BJ (cell line): ENCODE measurements around the gene EPS15. TPM values are rescaled to one million over a fixed set of nuclear protein-coding genes. Genes with fewer than 3 reads are reported as not detected.

Experiments
- CTCF ChIA-PET: fragments of 350-600 bp; formaldehyde crosslinking; extraction: SDS; loops from one replicate; lab custom pipeline; 2021; ENCODE audit warnings: antibody characterized with exemption, inconsistent platforms; lab: Yijun Ruan, JAX
- POLR2A ChIA-PET: fragments of 300-600 bp; sonication (Branson Sonifier 250); formaldehyde crosslinking; extraction: SDS; loops from one replicate; lab custom pipeline; 2021; ENCODE audit warnings: antibody characterized with exemption; lab: Charles Lee
- DNase-seq: peaks from one replicate; pipeline ENCODE4 v3.0.0-alpha.2; 2011; ENCODE audit warnings: low read depth
- H3K27me3 ChIP-seq: 2 replicates; pipeline ENCODE4 v1.6.0; 2011; ENCODE audit warnings: low read length; ENCODE audit not compliant: control insufficient read depth, insufficient read depth
- H3K36me3 ChIP-seq: 2 replicates; pipeline ENCODE4 v1.5.1; 2011; ENCODE audit warnings: low read length; ENCODE audit not compliant: control insufficient read depth, insufficient read depth
- H3K4me3 ChIP-seq: 2 replicates; pipeline ENCODE4 v1.5.1; 2011; ENCODE audit warnings: low read depth, mild to moderate bottlenecking, control low read depth, low read length
- CTCF ChIP-seq: IDR thresholded peaks from 2 replicates; pipeline ENCODE4 v1.5.1; 2011; ENCODE audit warnings: low read depth, mild to moderate bottlenecking, control low read depth, inconsistent platforms, low read length, moderate library complexity; ENCODE audit not compliant: insufficient read depth
- polyA plus RNA-seq: library from polyadenylated mRNA; depleted of rRNA; stranded (reverse); fragments of >200 nt; gene quantifications from 2 replicates; pipeline ENCODE4 v1.2.3, GENCODE V29; 2011

EPS15 gene
- polyA plus RNA-seq, 1 experiment, result 18.7 TPM

- no peak for TF ChIP-seq CTCF
- no peaks in the 10 kb centered on the region for H3K36me3 ChIP-seq
- CTCF ChIA-PET, result no interaction called here
- POLR2A ChIA-PET, result no interaction called here
- no peaks in the 10 kb centered on the region for H3K27me3 ChIP-seq
- no peak for DNase-seq
- no peak overlapping the region for H3K4me3 ChIP-seq
Measured at GRCh38 chr1:51310871-51311613, 208.0 kb downstream of the EPS15 start.

- POLR2A ChIA-PET, result no interaction called here
- H3K4me3 ChIP-seq, result no peak overlapping the region
- H3K27me3 ChIP-seq, result no peaks in the 10 kb centered on the region
- no peaks in the 10 kb centered on the region for H3K36me3 ChIP-seq
- DNase-seq, result no peak
- no peak for TF ChIP-seq CTCF
- CTCF ChIA-PET, result interaction anchor here (1.3 kb wide), 1 partner anchor 13 kb away, joined by 5 read pairs; no protein-coding TSS in a partner anchor
Measured at GRCh38 chr1:51309291-51309690, 209.8 kb downstream of the EPS15 start.

- POLR2A ChIA-PET, result no interaction called here
- Histone ChIP-seq H3K36me3 (no peaks in the 10 kb centered on the region), H3K4me3 (no peak overlapping the region), H3K27me3 (no peaks in the 10 kb centered on the region)
- DNase-seq, result no peak
- no peak for TF ChIP-seq CTCF
- CTCF ChIA-PET, result no interaction called here
Measured at GRCh38 chr1:51308636-51309035, 210.4 kb downstream of the EPS15 start.

GRCh38 chr1:51306950-51307349, 212.1 kb downstream of the EPS15 start:
- ChIA-PET CTCF (interaction anchor here (1.2 to 3.4 kb wide), 2 partner anchors 11 to 19 kb away, joined by 3 to 41 read pairs; no protein-coding TSS in a partner anchor), POLR2A (no interaction called here)
- no peak for TF ChIP-seq CTCF
- H3K27me3 ChIP-seq, result no peaks in the 10 kb centered on the region
- H3K36me3 ChIP-seq, result no peaks in the 10 kb centered on the region
- no peak for DNase-seq
- H3K4me3 ChIP-seq, result no peak overlapping the region

GRCh38 chr1:51305371-51305823, 213.7 kb downstream of the EPS15 start:
- ChIA-PET CTCF (interaction anchor here (1.0 to 3.4 kb wide), 4 partner anchors 10 to 531 kb away, joined by 3 to 41 read pairs (median 3); no protein-coding TSS in a partner anchor), POLR2A (no interaction called here)
- no peak for TF ChIP-seq CTCF

More at GRCh38 chr1:51305371-51305823, 213.7 kb downstream of the EPS15 start:
- Histone ChIP-seq H3K27me3 (no peaks in the 10 kb centered on the region; the same call in 1 of the 2 replicates), H3K36me3 (no peaks in the 10 kb centered on the region), H3K4me3 (no peak overlapping the region)
- DNase-seq, result no peak
